SU-DHL-6 (cell line): ENCODE measurements around the gene PPM1H.

Experiments used
- EZH2phosphoT487 ChIP-seq: fragments of 200-600 bp; sonication (generic), shearing (Covaris generic); conservative IDR thresholded peaks from 2 replicates; pipeline ENCODE4 v1.6.1; 2018; ENCODE audit warnings: mild to moderate bottlenecking, antibody characterized with exemption, low read length, moderate library complexity, mixed read lengths
- TF ChIP-seq, protein P1 (sequence below): fragments of 200-600 bp; sonication (generic); IDR thresholded peaks from one replicate; pipeline ENCODE4 v1.5.1; 2017; ENCODE audit warnings: antibody characterized with exemption, mild to moderate bottlenecking, low read length, moderate library complexity; ENCODE audit not compliant: insufficient read depth, poor library complexity, severe bottlenecking

DNA sequence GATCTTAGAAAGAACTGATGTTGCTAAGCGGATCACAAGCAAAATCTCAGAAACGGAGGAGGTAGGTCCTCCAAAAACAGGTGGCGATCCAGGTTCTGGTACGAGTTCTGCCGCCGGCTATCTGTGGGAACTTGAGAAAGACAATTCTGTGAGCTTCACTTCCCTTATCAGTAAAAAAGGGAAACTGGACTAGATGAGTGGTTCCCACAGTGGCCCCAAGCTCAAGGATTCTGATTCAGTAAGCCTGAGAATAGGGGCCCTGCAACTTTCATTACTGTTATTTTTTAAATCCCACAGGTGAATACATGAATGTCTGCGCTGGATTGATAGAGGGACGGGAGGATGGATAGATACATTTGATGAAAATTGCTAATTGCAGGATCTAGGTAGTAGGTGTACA lies 160.2 kb downstream of the PPM1H start:
- TF ChIP-seq, protein P1, sequence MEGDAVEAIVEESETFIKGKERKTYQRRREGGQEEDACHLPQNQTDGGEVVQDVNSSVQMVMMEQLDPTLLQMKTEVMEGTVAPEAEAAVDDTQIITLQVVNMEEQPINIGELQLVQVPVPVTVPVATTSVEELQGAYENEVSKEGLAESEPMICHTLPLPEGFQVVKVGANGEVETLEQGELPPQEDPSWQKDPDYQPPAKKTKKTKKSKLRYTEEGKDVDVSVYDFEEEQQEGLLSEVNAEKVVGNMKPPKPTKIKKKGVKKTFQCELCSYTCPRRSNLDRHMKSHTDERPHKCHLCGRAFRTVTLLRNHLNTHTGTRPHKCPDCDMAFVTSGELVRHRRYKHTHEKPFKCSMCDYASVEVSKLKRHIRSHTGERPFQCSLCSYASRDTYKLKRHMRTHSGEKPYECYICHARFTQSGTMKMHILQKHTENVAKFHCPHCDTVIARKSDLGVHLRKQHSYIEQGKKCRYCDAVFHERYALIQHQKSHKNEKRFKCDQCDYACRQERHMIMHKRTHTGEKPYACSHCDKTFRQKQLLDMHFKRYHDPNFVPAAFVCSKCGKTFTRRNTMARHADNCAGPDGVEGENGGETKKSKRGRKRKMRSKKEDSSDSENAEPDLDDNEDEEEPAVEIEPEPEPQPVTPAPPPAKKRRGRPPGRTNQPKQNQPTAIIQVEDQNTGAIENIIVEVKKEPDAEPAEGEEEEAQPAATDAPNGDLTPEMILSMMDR = no peak
- no peak for TF ChIP-seq EZH2phosphoT487
